ENCODE measurements around the gene PCCA. TPM values are rescaled to one million over a fixed set of nuclear protein-coding genes. Genes with fewer than 3 reads are reported as not detected.
"Not testable (repeated sequence)": the region's sequence is repeated elsewhere in the genome, so short reads cannot be mapped to it uniquely, and the experiment has no call there.

PCCA gene
- total RNA-seq, 1 experiment from 2014 or later, result 52.8 TPM

DNA sequence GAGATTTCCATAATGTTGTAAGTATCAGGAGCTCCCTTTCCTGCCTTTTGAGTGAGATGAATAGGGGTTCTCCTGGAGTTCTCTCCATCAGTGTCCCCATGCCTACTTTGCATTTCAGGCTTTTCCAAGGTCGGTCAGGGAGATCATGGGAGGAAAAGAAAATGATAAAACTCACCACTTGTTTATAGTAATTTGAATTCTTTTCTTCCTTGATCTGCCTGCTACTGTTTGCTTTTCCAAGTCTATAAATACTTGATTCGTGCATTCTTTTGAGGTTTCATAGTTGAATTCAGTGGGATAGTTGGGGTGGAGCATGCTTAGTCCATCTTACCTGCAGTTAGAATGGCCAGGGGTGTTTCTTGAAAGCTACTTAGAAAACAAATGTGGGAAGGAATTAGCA lies 51.5 kb downstream of the PCCA start:
- H3K27me3 Mint-ChIP-seq (ENCODE audit: low read depth), result no peaks in the 10 kb centered on the region
- CTCF ChIA-PET, result no interaction called here
- peaks cover 26% of the 10 kb centered on the region for H3K4me1 Mint-ChIP-seq
- H3K27ac Mint-ChIP-seq, result no peak overlapping the region
- ATAC-seq (no peak), DNase-seq (ENCODE audit: low spot score) (no peak)
- POLR2A ChIA-PET, result interaction anchor here (0.6 kb wide), 1 partner anchor 23 kb away, joined by 5 read pairs; no protein-coding TSS in a partner anchor
- no peak overlapping the region for H3K4me3 Mint-ChIP-seq
- peaks cover 3% of the 10 kb centered on the region; the same call in 1 of the 2 replicates for H3K9me3 Mint-ChIP-seq
- TF ChIP-seq HMGA2 (CRISPR knock-in tag; IDR thresholded peaks at IDR 0.05) (no peak), JAZF1 (CRISPR knock-in tag; IDR thresholded peaks at IDR 0.05) (no peak), ZNF232 (CRISPR knock-in tag; IDR thresholded peaks at IDR 0.05) (no peak), ZNF263 (CRISPR knock-in tag; IDR thresholded peaks at IDR 0.05; ENCODE audit: low read depth) (no peak), ZNF138 (CRISPR knock-in tag; conservative IDR thresholded peaks at IDR 0.05) (no peak), ZNF671 (CRISPR knock-in tag; IDR thresholded peaks at IDR 0.05) (no peak), RORB (CRISPR knock-in tag; IDR thresholded peaks at IDR 0.05) (no peak), ZNF121 (CRISPR knock-in tag; IDR thresholded peaks at IDR 0.05) (no peak), SP1 (CRISPR knock-in tag; conservative IDR thresholded peaks at IDR 0.05) (no peak), TCF7 (CRISPR knock-in tag; IDR thresholded peaks at IDR 0.05; ENCODE audit: low read depth) (no peak), FOXK1 (CRISPR knock-in tag; IDR thresholded peaks at IDR 0.05) (no peak), ZNF416 (CRISPR knock-in tag; IDR thresholded peaks at IDR 0.05) (no peak), SMAD4 (CRISPR knock-in tag; IDR thresholded peaks at IDR 0.05) (no peak)
- TF ChIP-seq, protein P1, sequence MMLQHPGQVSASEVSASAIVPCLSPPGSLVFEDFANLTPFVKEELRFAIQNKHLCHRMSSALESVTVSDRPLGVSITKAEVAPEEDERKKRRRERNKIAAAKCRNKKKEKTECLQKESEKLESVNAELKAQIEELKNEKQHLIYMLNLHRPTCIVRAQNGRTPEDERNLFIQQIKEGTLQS (CRISPR knock-in tag; conservative IDR thresholded peaks at IDR 0.05), result no peak
- TF ChIP-seq, protein P2, sequence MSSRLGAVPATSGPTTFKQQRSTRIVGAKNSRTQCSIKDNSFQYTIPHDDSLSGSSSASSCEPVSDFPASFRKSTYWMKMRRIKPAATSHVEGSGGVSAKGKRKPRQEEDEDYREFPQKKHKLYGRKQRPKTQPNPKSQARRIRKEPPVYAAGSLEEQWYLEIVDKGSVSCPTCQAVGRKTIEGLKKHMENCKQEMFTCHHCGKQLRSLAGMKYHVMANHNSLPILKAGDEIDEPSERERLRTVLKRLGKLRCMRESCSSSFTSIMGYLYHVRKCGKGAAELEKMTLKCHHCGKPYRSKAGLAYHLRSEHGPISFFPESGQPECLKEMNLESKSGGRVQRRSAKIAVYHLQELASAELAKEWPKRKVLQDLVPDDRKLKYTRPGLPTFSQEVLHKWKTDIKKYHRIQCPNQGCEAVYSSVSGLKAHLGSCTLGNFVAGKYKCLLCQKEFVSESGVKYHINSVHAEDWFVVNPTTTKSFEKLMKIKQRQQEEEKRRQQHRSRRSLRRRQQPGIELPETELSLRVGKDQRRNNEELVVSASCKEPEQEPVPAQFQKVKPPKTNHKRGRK (CRISPR knock-in tag; IDR thresholded peaks at IDR 0.05; ENCODE audit: borderline replicate concordance), result no peak
- TF ChIP-seq, protein P3, sequence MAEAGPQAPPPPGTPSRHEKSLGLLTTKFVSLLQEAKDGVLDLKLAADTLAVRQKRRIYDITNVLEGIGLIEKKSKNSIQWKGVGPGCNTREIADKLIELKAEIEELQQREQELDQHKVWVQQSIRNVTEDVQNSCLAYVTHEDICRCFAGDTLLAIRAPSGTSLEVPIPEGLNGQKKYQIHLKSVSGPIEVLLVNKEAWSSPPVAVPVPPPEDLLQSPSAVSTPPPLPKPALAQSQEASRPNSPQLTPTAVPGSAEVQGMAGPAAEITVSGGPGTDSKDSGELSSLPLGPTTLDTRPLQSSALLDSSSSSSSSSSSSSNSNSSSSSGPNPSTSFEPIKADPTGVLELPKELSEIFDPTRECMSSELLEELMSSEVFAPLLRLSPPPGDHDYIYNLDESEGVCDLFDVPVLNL (CRISPR knock-in tag; IDR thresholded peaks at IDR 0.05; ENCODE audit: borderline replicate concordance, low read depth), result no peak
- TF ChIP-seq, protein P4, sequence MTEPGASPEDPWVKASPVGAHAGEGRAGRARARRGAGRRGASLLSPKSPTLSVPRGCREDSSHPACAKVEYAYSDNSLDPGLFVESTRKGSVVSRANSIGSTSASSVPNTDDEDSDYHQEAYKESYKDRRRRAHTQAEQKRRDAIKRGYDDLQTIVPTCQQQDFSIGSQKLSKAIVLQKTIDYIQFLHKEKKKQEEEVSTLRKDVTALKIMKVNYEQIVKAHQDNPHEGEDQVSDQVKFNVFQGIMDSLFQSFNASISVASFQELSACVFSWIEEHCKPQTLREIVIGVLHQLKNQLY (CRISPR knock-in tag; IDR thresholded peaks at IDR 0.05), result no peak
- peaks cover 15% of the 10 kb centered on the region for H3K36me3 Mint-ChIP-seq

DNA sequence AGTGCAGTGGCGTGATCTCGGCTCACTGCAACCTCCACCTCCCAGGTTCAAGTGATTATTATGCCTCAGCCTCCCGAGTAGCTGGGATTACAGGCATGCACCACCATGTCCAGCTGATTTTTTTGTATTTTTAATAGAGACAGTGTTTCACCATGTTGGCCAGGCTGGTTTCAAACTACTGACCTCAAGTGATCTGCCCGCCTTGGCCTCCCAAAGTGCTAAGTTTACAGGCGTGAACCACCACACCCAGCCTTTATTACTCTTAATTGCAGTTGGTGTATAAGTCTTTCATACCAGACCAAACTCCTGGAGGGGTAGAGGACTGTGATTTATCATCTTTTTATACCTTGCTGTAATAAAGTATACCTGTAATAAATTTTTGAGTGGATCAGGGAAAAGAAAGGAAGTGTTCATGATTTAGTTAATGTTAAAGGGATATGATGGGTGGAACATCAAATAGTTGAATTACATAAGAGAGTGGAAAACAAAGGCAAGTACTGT lies 52.6 kb downstream of the PCCA start:
- Mint-ChIP-seq H3K36me3 (peaks cover 17% of the 10 kb centered on the region), H3K4me1 (peaks cover 27% of the 10 kb centered on the region)

DNA sequence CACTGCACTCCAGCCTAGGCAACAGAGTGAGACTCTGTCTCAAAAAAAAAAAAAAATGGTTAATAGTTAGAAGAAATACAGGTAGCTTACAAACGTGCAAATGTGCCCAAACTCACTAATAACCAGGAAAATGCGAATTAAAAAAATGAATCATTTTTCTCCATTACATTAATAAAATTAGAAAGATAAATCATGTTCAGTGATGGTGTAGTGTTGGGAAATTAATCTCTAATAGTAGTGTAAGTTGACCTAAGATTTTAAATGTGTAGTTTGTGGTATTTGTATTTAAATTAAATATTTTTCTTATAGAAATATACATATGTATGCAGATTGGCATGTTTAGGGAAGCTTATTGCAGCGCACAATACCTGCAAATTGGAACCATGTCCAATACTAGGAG lies 57.6 kb downstream of the PCCA start:
- ATAC-seq, result no peak

More for the DNA sequence above, 52.6 kb downstream of the PCCA start:
- H3K27ac Mint-ChIP-seq; DNase-seq (ENCODE audit: low spot score); H3K4me3 Mint-ChIP-seq; H3K27me3 Mint-ChIP-seq (ENCODE audit: low read depth); H3K9me3 Mint-ChIP-seq; ATAC-seq; POLR2A ChIA-PET: not testable (repeated sequence)
- CTCF ChIA-PET, result interaction anchor here (0.5 kb wide), 1 partner anchor 94 kb away, joined by 3 read pairs; no protein-coding TSS in a partner anchor

More for the DNA sequence above, 57.6 kb downstream of the PCCA start:
- no peak for DNase-seq (ENCODE audit: low spot score)
- peaks cover 13% of the 10 kb centered on the region for H3K36me3 Mint-ChIP-seq
- TF ChIP-seq ZNF263 (CRISPR knock-in tag; IDR thresholded peaks at IDR 0.05; ENCODE audit: low read depth) (no peak), CREB1 (CRISPR knock-in tag; IDR thresholded peaks at IDR 0.05) (no peak), TEAD4 (CRISPR knock-in tag; IDR thresholded peaks at IDR 0.05) (no peak), NFE2L1 (CRISPR knock-in tag; IDR thresholded peaks at IDR 0.05) (no peak)
- TF ChIP-seq, protein P5, sequence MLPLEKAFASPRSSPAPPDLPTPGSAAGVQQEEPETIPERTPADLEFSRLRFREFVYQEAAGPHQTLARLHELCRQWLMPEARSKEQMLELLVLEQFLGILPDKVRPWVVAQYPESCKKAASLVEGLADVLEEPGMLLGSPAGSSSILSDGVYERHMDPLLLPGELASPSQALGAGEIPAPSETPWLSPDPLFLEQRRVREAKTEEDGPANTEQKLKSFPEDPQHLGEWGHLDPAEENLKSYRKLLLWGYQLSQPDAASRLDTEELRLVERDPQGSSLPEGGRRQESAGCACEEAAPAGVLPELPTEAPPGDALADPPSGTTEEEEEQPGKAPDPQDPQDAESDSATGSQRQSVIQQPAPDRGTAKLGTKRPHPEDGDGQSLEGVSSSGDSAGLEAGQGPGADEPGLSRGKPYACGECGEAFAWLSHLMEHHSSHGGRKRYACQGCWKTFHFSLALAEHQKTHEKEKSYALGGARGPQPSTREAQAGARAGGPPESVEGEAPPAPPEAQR (CRISPR knock-in tag; IDR thresholded peaks at IDR 0.05), result no peak
- TF ChIP-seq, protein P6, sequence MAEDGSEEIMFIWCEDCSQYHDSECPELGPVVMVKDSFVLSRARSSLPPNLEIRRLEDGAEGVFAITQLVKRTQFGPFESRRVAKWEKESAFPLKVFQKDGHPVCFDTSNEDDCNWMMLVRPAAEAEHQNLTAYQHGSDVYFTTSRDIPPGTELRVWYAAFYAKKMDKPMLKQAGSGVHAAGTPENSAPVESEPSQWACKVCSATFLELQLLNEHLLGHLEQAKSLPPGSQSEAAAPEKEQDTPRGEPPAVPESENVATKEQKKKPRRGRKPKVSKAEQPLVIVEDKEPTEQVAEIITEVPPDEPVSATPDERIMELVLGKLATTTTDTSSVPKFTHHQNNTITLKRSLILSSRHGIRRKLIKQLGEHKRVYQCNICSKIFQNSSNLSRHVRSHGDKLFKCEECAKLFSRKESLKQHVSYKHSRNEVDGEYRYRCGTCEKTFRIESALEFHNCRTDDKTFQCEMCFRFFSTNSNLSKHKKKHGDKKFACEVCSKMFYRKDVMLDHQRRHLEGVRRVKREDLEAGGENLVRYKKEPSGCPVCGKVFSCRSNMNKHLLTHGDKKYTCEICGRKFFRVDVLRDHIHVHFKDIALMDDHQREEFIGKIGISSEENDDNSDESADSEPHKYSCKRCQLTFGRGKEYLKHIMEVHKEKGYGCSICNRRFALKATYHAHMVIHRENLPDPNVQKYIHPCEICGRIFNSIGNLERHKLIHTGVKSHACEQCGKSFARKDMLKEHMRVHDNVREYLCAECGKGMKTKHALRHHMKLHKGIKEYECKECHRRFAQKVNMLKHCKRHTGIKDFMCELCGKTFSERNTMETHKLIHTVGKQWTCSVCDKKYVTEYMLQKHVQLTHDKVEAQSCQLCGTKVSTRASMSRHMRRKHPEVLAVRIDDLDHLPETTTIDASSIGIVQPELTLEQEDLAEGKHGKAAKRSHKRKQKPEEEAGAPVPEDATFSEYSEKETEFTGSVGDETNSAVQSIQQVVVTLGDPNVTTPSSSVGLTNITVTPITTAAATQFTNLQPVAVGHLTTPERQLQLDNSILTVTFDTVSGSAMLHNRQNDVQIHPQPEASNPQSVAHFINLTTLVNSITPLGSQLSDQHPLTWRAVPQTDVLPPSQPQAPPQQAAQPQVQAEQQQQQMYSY (CRISPR knock-in tag; IDR thresholded peaks at IDR 0.05), result no peak
- no peaks in the 10 kb centered on the region for H3K27me3 Mint-ChIP-seq (ENCODE audit: low read depth)
- ChIA-PET CTCF (no interaction called here), POLR2A (no interaction called here)
- peaks cover 3% of the 10 kb centered on the region; the same call in 1 of the 2 replicates for H3K9me3 Mint-ChIP-seq
- no peak overlapping the region for H3K27ac Mint-ChIP-seq
- no peak overlapping the region for H3K4me3 Mint-ChIP-seq
- peaks cover 40% of the 10 kb centered on the region for H3K4me1 Mint-ChIP-seq
